Anterior cingulate cortex (tissue), 58 donors: ENCODE data around the gene RASSF7.
"Not testable (repeated sequence)": the region's sequence is repeated elsewhere in the genome, so short reads cannot be mapped to it uniquely, and the experiment has no call there.

Experiments used
- DNase-seq, 58 donors: peaks; one replicate each; lab custom pipeline; 2025; lab: John Stamatoyannopoulos, UW

Gene RASSF7, protein sequence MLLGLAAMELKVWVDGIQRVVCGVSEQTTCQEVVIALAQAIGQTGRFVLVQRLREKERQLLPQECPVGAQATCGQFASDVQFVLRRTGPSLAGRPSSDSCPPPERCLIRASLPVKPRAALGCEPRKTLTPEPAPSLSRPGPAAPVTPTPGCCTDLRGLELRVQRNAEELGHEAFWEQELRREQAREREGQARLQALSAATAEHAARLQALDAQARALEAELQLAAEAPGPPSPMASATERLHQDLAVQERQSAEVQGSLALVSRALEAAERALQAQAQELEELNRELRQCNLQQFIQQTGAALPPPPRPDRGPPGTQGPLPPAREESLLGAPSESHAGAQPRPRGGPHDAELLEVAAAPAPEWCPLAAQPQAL

DNA sequence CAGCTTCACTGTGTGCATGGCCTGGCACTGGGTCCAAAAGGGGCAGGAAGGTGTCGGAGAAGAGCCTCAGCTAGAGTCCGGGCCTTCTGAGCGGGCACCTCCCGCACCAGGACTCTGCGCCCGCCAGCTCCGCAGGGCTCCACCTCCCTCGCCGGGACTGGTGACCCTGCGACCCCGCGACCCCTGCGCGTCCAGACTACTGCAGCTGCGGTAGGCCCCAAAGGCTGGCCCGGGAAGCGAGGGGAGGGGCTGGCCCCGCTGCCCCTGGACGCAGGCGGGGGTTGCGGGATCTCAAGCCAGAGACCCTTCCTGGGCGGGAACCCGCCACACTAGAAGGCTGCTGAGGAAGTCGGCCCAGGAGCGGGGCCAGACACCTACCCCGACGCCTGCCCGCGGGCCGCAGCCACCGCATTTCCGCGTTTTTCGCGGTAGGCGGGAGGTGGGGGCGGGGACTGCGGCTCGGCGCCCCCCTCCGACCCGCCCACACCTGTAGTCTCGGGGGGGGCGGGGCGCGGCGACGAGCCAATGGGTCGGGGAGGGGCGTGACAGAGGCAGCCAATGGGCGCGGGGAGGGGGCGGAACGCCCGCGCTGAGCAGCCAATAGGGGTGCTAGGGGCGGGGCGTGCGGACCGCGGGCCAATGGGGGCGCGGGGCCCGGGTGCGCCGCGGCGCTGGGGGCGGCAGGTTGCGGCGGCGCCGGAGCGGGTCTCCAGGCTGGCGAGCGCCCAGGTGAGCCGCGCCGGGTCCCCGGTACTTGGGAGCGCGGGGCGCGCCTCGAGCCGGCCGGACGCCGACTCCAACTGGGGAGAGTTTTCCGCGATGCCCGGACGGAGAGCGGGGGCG lies at the start of gene RASSF7, which contains the start of gene LMNTD2:
RASSF7 (plus strand) TSS at position 666 of the 843 bp plus-strand sequence. CDS start 799 bp downstream, outside the sequence.
LMNTD2 (minus strand) TSS at position 434 of the 843 bp plus-strand sequence; CDS start at position 412, 22 bp downstream.
- DNase-seq = peak; percentile 9 to 89 (median 78)

DNA sequence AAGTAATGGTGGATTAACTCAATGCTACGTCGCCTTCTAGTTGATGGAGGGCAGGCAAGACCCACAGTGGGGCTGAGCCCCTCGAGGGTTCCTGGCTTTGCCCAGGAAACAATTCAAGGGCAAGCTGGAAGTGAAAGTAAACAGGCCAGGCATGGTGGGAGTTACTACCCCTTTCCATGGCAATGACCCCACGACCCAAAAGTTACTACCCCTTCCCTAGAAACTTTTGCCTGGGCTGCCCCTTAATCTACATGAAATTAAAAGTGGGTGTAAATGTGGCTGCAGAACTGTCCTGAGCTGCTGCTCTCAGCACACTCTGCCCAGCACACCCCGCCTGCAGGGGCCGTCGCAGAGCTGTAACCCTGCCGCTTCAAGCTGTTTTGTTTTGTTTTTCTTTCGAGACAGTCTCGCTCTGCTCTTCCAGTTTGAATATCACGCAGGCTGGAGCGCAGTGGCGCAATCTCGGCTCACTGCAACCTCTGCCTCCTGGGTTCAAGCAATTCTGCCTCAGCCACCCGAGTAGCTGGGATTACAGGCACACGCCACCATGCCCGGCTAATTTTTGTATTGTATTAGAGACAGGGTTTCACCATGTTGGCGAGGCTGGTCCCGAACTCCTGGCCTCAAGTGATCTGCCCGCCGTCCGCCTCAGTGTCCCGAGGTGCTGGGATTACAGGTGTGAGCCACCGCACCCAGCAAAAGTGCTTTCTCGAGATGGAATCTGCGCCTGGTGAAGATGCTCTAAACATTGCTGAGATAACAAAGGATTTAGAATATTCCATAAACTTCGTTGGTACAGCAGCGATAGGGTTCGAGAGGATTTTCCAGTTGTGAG lies 47.8 kb upstream of the RASSF7 start:
- no peak for DNase-seq

DNA sequence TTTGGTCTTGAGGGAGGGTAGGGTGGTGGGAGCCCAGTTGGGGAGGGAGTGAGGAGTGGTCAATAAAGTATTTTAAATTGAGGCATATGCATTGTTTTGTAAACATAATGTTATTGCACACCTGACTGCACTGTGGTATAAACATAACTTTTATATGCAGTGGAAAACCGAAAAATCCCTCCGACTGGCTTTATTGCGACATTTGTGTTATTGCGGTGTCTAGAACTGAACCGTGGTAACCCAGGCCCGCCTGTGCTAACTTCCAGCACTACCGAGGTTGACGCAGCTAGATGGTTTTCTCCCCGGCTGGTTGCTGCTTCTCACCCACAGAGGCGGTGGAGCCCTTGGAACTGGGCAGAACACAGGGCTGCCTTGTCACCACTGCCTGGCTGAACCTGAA lies 46.2 kb upstream of the RASSF7 start:
- DNase-seq = peak in 1 of 58 donors; percentile 1

DNA sequence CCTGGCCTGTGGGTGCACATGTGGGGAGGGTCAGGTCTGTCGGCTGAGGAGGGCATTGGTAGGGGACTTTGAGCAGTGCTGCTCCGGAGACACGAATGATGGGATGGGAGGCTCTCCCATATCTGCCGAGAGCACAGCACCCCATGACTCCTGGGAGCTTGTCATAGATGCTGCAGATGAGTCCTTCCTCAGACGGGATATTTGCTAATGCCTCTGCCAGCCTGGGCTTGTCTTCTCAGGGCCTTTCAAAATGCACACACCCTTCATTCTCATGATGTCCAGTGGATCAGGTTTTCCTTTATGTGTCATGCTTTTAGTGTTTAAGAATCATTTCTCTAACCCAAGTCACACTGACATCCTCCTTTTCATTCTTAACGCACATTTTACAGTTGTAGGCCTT lies 45.6 kb upstream of the RASSF7 start:
- no peak for DNase-seq

DNA sequence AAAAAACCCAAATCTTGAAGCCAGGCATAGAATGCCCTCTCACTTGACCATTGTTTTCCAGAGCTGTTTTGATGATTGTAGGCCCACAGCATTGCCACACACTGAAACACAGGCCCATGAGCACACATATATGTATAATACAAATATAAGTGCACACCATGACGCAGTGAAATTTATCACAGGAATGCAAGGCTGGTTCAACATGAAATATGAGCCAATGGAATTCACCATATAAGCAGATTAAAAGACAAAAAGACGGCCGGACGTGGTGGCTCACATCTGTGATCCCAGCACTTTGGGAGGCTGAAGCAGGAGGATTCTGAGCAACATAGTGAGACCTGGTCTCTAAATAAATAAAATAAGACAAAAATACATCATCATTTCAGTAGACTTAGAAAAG lies 44.4 kb upstream of the RASSF7 start:
- DNase-seq = no peak

DNA sequence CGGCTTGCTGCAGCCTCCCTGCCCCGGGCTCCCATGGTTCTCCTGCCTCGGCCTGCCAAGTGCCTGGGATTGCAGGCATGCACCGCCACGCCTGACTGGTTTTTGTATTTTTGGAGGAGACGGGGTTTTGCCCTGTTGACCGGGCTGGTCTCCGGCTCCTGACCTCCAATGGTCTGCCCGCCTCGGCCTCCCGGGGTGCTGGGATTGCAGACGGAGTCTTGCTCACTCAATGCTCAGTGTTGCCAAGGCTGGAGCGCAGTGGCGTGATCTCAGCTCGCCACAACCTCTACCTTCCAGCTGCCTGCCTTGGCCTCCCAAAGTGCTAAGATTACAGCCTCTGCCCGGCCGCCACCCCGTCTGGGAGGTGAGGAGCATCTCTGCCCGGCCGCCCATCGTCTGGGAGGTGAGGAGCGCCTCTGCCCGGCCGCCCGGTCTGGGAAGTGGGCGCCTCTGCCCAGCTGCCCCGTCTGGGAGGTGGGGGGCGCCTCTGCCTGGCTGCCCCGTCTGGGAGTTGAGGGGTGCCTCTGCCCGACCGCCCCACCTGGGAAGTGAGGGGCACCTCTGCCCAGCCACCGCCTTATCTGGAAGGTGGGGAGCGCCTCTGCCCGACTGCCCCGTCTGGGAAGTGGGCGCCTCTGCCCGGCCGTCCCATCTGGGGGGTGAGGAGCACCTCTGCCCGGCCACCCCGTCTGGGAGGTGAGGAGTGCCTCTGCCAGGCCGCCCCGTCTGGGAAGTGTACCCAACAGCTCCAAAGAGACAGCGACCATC lies 43.7 kb upstream of the RASSF7 start:
- not testable (repeated sequence) for DNase-seq

DNA sequence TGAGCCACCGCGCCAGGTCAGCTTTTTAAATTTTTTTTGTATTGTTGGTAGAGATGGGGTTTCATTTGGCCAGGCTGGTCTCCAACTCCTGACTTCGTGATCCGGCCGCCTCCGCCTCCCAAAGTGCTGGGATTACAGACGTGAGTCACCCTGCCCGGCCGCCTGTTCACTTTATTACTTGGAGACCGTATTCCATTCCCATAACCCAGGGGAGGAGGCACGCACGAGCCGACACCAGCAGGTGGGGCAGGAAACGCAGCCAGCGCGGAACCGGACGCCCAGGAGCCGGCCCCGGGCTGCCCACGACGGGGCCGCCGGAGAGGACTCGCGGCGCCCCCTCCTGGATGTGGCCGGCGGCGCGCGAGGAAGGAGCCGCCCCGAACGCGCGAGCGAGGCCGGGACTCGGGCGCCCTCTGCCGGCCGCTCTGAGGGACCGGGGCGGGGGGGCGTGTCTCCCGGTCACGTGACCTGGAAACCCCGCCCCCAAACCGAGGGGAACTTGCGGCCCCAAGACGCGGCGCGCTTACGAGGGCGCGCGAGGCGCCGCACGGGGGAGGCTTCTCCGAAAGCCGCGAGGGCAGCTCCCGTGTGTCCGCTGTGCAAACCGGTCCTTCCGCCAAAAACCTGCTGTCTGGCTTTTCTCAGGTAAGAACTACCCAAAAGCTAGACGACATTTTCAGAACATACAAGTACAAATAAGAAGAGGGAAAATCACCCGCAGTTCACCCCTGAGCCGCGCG lies 42.1 kb upstream of the RASSF7 start:
- peak in 2 of 58 donors; percentile 70 to 84 for DNase-seq

DNA sequence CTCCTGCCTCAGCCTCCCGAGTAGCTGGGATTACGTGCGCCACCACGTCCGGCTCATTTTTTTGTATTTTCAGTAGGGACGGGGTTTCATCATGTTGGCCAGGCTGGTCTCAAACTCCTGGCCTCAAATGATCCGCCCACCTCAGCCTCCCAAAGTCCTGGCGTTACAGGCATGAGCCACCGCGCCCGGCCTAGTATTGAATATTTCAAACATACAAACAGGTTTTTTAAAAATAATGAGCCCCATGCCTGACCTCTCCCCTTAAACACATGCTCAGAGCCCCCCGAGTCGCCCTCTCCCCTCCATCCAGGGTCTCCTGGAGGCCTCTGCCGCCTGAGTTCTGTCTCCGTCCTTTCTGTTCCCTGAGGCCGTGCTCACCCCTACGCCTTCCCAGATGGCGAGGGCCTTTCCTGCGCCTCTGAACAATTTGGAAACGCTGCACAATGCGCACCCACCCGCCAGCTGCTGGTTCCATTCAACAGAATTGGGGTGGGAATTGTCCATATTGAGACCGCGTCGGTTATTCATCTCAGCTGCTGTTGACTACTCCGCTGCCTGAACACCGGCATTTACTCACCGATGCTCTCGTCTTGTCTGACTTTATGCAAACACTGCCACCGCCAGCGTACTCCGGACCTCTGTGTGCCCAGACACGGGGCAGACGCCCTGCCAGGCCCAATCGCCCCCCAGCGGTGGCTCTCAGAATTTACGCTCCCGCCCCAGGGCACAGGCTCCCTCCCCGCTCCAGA lies 40.2 kb upstream of the RASSF7 start:
- DNase-seq = no peak

DNA sequence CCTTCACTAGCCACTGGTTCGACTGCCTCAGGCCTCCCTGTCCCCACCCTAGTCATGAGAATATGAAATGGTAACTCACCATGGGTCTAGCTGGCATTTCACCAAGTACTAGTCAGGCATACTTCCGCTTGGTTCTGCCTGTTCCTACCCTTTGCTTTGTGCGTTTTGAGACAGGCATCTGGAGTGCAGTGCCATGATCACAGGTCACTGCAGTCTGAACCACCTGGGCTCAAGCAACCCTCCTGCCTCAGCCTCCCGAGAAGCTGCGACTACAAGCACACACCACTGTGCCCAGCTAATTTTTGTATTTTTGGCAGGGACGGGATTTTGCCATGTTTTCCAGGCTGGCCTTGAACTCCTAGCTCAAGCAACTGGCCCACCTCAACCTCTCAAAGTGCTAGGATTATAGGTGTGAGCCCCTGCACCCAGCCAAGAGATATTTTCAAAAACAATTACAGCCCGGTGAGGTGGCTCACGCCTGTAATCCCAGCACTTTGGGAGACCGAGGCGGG lies 39.5 kb upstream of the RASSF7 start:
- no peak for DNase-seq

DNA sequence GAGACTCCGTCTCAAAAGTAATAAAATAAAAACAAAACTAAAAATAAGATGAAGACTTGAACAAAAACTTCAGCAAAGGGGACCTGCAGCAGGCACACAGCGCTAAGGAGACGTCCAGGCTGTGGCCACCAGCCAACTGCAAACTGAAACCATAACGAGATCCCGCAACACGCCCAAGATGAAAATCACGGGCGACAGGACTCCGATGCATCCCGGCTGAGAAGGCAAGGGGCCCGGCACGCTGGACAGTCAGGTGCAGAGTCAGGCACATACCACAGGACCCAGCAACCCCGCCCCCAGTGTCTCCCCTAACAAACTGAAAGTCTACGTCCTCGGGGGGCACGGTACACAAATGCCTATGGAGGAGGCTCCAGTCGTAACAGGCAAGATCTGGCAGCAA lies 34.6 kb upstream of the RASSF7 start:
- no peak for DNase-seq

DNA sequence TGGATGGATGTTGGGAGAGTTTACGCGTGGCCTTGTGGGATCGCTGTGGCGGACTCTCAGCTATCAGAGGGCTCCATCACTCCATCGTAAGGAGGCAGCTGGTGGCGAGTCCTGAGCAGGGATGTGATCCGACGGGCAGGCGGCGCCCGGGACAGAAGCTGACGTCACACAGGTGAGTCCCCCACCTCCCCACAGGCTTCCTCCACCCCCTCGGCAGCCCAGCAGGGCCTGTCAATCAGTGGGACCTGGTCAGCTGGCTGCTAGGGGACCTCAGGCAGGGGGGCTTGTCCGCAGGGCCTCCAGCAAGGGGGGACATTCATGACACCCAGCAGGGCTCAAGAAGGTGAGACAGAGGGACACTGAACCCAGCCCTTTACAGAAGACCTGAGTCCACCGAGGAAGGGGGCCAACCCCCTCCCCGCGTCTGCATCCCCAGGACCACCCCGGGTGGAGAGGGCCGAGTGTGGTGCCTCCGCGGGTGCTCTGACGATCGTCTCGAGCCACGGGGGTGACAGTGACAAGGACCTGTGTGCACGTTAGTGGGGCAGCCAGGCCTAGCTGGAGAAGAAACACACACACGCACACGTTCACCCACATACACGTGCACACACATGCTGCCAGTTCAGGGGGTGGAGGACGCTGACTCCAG lies 32.5 kb upstream of the RASSF7 start:
- no peak for DNase-seq

DNA sequence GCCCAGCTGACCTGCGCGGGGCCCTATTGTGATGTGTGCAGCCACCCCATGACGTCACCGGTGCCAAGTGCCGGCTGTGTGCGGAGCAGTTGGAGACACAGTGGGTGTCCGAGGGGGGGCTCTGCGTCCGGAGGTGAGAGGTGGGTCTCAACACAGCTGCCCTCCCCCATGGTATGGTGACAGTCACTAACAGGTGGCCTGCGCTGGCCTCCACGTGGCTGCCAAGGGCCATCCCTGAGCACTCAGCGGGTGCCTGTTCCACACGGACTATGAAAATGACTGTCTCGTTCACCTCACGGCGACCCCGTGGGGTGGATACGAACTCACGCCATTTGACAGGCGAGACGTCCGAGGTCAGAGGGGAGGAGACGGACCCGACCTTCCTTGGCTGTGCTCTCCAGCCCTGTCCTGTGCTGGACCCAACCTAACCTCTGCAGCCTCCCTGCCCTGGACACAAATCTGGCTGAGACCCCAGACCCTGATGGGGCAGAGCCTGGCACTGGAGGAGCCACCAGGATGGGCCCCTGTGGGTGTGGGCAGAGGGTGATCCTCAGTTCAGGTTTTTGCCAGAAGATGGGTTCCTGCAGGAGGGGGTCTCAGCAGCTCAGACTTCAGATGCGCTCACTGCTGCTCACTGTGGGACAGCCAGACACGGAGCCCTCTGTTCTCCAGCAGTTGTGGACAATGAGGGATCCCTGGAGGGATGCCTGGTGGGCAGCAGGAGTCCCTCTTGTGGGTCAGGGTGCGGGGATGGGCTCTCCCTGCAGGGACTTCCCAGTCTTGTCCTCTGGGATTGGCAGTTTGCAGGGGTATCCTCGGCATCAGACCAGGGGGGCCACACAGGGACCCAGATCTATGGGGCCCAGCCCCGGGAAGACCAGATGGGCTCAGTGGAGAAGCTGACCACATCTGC lies 31.7 kb upstream of the RASSF7 start:
- no peak for DNase-seq

DNA sequence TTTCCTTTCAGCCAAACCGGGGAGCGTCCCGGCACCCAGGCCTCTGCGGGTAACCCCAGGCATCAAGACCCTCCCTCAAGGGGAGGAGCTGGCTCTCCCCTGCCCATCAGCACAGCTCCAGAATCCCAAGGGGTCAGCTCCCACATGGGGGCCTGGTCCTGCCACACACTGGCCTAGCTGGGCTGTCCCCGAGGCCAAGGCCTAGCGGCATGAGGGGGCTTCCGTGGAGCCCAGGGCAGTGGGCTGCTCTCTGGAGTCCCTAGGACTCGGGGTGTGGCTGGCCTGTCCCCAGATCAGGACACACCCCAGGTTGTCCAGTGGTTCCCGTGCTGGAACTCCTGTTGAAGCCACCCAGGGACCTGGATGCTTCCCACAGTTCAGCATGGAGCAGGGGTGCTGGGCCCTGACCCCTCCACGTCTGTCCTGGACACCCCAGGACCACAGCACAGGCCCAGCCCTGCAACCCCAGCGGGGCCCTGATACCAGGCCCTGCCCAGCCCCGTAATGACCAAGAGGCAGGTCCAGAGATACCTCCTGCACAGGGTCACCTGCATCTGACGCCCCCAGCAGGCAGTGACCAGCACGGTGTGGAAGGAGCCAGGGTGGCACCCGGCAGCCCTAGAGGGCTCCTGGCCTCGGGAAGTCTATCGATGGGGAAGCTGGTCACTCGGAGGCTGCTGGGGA lies 30.9 kb upstream of the RASSF7 start:
- no peak for DNase-seq

DNA sequence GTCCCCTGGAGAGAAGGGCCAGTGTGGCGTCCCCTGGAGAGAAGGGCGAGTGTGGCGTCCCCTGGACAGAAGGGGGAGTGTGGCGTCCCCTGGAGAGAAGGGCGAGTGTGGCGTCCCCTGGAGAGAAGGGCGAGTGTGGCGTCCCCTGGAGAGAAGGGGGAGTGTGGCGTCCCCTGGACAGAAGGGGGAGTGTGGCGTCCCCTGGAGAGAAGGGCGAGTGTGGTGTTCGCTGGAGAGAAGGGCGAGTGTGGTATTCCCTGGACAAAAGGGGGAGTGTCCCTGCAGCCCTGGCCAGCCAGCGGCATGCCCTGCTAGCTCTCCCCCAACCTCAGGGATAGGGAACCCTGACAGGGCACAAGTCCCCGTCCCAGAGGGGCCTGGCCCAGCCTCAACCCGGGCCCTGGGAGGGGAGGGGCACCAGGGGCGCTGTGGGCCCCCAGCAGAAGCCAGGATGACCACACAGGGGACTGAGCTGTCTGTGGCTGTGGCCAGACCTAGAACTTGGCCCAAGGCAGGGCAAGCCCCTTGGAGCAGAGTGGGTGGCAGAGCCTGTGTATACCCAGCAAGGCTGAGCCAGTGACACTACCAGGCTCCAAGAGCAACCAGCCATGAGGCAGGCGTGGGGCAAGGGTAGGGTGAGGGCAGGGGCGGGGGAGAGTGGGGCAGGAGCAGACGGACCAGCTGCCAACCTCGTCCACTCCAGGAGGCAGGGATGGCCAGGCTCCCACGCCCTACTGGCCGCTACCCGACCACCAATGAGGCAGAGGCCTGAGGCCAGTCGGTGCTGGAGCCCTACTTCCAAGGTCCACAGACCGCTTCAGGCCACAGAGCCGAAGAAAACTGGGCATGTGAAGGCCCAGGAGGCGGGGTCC lies 29.6 kb upstream of the RASSF7 start:
- DNase-seq = no peak
